Retinal pigment epithelial cell (primary cell): ENCODE results near the gene PCBD1.

Experiments used
- DNase-seq: peaks from one replicate; pipeline ENCODE4 v3.0.0-alpha.2; 2010; ENCODE audit warnings: low read depth
- H3K4me3 ChIP-seq: 2 replicates; pipeline ENCODE4 v1.5.1; 2011; ENCODE audit warnings: mild to moderate bottlenecking, low read length, control low read depth, moderate library complexity
- CTCF ChIP-seq: conservative IDR thresholded peaks from 2 replicates; pipeline ENCODE4 v1.5.1; 2011; ENCODE audit warnings: low read depth, low read length, control low read depth, inconsistent platforms

Gene PCBD1

GRCh38 chr10:70906953-70907636 is 18.7 kb upstream of the PCBD1 start:
- no peak for TF ChIP-seq CTCF
- DNase-seq: no peak
- H3K4me3 ChIP-seq: no peak overlapping the region

DNA sequence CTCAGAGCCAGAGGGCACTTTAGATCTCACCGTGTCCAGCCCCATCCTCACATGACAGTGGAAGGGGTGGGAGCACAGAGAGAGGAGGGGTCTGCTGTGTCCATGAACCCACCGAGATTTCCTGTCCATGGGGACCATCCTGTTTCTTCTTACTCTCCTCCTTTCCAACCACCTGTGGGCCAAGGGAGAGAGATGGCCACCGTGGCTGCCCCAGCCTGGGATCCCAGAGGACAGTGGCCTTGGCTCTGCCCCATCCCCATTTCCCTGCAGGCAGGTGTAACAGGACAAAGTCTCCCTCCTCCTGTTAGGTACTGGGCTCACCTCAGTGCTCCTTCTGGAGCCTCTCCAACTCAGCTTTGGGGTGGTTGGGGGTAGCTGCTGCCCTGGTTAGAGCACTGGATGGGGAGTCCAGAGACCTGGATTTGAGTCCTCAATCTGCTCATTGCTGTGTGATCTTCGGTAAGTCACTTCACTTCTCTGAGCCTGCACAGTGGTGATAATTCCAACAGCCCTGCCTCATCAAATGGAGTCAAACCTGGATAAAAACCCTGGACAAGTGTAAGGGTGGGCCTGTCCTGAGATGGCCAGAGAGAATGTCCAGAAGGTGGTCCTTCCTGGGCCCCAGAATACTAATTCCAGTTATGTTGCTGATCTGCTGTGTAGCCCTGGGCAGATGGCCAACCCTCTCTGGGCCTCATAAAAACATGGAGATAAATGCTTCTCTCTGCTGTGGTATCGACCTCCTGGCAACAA is 17.8 kb upstream of the PCBD1 start:
- no peak overlapping the region for H3K4me3 ChIP-seq
- no peak for TF ChIP-seq CTCF
- DNase-seq: no peak

GRCh38 chr10:70905071-70906021 is 17.0 kb upstream of the PCBD1 start:
- TF ChIP-seq CTCF: no peak
- no peak overlapping the region for H3K4me3 ChIP-seq
- DNase-seq: no peak

GRCh38 chr10:70903262-70903921 is 15.0 kb upstream of the PCBD1 start:
- DNase-seq: no peak
- peak; percentile 95 for TF ChIP-seq CTCF
- H3K4me3 ChIP-seq: no peak overlapping the region

DNA sequence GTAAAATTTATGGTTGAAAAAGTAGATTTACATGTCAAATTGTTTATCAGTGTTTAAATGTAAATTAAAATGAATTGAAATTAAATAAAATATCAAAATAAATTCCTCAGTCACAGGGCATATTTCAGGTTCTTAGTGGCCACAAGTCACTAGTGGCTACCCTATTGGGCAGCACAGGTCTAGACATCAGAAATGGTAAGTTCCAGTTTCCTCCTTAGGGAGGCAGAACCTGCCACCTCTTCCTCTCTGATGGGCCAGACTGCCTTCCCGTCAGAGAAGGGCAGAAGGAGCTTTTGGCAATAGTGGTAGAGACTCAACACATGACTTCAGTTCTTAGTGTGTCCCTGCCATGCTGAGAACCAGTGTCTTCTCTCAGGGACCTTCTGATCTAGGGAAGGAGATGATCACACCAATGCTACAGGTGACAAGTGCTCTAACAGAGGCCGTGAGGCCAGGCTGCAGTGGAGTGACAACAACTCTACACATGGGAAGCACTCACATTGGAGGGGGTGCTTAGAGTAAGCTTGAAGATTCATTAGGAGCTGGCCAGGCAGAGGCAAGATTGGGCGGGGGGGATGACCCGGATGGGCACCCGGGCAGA is 14.4 kb upstream of the PCBD1 start:
- no peak overlapping the region for H3K4me3 ChIP-seq
- no peak for DNase-seq
- no peak for TF ChIP-seq CTCF

- no peak for TF ChIP-seq CTCF
- no peak for DNase-seq
- no peak overlapping the region for H3K4me3 ChIP-seq
Observed at GRCh38 chr10:70901276-70901878, 13.0 kb upstream of the PCBD1 start.
